NOMO-1 (cell line): ENCODE data around the gene ARAP1.

Source experiments
- DNase-seq, 2 experiments: peaks; one replicate each; lab custom pipeline; 2025; ENCODE audit not compliant: unreplicated experiment in 2 of 2; lab: John Stamatoyannopoulos, UW

Gene ARAP1

DNA sequence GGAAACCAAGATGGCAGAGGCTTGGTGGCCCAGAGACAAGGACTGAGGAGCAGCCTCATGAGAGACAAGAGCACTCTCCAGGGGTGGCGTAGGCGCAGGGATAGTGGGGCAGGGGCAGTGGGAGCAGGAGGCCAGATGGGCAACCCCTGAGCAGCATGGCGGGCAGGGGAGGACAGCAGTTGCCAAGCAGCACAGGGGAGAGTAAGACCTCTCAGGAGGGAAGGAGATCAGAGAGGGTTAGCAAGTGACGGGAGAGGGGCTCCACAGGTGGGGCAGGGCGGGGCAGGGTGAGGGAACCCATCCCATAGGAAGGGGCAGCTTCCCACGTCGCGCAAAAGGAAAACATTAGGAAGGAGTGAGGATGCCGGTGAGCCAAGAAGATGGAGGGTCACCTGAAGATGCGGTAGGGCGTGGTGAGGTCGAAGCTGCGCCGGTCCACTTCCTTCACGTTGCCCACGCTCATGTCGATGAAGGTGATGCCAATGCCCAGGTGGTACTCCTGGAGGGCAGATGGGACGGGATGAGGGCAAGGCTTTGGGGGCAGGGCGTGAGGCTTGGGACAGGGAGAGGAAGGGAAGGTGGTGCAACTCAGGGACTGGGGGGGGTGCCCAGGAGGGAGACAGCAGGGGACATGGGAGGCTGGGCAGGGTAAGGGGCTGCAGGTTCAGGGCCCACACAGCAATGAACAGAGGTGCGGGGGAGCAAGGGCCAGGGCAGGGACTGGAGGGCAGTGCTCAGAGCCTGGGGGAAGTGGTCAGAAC lies 42.5 kb downstream of the ARAP1 start:
- DNase-seq: no peak

DNA sequence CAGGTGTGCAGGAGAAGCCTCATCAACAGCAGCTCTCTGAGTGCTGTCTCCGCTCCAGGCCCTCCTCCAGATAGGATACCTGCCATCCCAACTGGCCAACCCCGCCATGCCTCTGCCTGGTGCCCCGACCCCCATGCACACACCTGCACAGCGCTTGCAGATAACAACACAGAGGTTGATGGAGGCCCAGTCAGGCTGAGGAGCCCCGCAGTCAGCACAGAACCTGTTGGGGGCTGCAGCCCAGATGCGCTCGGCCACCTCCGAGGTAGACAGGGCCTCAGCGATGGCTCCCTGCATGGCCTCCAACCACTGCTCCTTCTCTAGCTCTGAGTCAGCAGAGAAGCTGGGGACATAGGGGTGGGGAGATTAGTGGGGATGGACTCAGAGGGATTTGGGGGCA lies 45.2 kb downstream of the ARAP1 start:
- no peak for DNase-seq

DNA sequence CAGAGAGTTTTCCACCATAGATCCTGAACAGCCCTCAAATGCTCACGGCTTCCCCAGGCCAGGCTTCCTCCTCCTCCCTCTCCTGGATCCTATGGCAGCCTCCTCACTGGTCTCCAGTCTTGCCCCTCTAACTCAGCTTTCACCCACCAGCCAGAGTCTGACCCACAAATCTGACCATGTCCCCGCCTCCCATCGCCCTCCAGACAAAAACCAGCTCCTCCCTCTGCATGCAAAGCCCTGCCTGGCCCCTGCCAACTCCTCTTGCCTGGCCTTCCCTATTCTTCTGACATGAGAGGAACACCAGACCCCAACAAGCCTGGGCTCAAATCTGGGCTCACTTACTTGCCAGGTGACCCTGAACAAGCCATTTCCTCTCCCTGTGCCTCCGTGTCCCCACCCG lies 45.6 kb downstream of the ARAP1 start:
- DNase-seq: no peak

DNA sequence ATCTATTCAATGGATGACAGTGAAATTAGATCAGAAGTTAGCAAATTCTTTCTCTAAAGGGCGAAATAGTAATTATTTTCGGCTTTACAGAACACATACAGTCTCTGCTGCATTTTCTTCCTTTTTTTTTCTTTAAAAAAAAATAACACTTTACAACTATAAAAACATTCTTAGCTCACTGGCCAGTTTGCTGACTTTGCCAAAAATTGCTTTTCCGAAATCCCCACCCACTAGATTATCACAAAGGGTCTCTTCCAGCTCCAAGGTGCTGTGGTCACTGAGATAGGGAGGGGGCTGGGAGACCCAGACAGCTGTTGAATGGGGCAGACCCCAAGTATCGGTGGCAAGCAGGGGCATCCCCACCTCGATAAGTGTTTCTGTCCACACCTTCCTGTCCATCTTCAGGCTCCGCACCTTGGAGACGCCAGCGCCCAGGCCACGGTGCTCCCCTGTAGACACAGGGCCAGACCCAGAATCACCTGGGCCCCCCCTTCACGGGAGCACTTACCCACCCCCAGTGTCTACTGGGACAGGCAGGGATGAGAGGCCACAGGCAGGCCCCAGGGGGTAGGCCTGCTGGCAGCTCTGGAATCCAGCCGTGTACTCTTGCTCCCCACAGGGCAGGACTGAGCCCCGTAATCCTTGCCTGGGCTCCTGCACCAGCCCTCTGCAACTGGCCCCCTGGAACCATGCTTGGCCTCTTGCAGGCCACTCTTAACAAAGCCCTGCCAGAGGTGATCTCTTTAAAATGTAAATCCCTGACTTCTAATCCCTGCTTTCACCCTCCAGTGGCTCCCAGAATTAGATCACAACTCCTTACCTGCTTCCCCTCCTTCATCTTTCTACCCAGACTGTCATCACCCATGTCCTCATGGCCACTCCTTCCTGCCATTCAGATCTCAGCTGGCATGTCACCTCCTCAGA lies 46.5 kb downstream of the ARAP1 start:
- DNase-seq: no peak

DNA sequence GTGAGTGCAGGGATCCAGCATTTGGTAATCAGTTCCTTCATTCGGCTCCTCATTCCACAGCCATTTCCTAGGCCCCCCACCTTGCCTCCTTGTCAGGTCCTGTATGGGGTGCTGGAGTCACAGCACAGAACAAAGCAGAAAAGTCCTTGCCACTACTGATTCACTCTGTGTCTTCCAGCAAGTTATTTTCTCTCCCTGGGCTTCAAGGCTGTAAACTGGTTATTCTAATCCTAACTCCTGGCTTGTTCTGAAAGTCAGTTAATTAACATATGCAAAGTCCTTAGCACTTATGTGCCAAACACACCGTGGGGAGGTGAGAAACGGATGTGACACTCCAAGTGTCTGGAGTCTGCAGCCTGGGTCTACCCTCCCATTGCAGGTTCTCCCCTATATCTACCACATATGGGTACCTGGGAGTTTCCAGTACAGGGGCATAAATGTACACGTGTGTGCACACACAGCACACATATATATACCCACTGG lies 47.4 kb downstream of the ARAP1 start:
- no peak for DNase-seq

DNA sequence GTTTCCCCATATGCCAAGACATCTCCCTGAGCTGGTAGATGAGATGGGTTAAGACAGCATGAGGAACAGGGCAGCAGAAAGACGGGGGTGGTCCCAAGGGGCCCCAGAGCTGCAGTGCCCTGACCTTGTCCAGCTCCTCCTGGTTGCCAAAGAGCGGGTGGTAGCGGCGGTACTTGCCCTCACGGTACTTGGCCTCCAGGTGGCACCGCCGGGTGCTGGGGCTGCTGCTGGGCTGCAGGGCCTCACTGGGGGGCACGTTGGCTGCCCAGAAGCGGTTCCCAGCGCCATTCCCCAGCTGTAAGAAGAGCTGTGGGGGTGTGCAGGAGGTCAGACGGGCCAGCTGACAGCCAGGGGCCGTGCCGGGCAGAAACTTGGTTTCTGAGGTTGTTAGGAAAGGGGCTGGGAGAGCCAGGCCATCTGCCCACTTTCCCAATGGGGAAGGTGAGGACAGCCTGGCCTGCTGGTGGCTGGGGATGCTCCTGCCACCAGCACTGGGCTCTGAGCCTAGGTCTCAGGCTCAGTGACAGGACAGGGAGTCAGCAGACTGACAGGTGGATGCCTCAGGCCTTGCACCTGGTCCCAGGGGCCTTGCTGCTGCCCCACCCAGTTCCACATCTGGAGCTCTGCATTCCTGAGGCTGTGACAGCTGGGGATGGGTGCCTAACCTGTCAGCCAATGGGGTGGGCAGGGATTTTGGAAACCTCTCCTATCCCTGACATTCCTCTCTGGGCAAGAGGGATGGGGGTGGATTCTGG lies 48.0 kb downstream of the ARAP1 start:
- DNase-seq: no peak

DNA sequence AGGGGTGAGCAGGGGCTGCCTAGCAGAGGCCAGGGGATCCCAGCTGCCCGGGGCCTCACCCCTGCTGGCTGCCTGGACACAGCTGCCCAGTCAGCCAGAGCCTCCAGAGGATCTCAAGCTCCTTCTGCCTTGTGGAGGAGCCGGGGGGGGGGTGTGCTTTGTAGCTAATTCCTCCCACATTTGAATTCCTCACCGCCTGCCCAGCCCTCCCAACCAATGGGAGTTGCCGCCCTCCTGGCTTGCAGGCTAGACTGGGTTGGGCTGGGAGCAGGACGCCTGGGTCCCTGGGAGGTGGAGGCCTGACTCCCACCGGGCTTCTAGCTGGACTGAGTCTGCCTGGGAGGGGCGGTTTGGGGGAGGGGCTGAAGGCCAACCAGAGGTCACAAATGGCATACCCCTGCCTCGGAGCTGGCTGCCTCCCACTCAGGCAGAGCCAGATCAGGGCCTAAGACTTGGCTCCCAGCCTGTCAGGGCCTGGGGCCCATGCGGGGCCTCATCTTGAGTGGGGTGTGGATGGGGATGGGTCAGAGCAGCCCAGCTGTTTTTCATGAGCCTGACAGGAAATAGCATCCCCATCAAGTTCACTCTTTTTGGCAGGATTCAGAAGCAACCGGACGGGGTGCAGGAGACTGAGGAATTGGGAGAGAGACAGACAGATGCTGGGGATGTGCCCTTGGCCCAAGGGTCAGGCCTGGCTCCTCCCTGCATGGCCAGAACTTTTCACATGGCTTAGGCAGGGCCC lies 48.8 kb downstream of the ARAP1 start:
- DNase-seq: no peak

DNA sequence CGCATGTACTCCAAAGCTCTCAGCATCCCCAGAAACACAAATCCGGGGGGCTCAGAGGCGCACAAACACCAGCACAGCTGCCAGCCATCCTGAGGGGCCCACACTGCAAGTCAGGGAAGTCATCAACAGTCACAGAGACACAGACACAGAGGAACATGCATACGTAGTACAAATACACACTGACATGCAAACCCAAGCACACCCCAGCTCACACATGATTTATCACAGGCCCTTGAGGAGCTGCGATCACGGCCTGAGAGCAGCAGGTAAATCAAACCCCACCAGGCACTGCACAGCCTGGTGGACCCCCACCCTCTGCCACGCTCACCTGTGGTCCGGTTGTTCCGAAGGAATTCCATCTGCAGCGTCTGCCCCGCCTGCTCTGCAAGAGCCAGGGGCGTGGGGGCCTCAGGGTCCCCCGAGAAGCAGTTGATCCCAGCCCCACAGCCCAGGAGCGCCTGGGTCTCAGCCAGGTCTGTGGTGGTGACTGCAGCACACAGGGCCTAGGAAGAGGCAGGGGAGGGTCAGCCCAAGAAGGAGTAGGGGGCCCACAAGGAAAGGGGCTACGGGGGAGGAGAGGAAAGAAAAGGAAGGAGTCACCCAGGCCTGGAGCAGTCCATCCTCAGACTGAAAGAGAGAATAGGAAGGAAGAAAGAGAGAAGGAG lies 49.5 kb downstream of the ARAP1 start:
- DNase-seq: no peak

DNA sequence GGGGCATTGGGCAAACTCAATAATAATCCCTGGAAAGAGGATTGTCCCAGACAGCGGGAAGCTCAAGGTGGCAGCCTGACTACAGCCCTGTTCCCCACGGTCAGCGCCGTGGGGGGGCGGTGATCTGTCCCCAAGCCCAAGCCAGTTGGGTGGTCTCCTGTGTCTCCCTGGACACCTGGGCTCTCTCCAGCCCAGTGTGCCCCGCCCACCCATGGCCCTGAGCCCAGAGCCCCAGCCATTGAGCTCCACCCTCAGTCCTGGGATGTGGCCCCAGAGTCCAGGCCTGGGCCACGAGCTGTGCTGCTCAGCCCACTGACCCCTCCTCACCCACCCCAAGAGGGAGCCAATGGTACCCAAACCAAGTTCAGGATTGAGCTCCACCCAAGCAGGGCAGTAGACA lies 50.1 kb downstream of the ARAP1 start:
- no peak for DNase-seq

DNA sequence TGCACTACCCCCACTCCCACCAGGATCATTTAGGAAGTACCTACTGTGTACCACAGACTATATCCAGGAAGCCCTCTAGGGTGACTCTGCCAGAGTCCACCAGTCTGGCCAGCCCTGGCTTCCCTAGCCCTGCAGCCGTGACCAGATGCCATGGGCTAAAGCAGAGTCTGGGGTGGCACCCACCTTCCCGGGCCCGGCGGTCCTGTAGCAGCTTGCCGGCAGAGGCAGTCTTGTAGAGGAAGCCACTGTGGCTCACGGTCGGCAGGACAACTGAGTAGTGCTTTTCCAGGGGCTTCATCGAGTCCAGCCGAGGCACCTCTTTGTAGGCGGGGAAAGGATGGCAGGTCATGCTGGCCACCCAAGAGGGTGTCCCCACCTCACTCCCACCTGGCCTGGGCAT lies 50.7 kb downstream of the ARAP1 start:
- DNase-seq: no peak

DNA sequence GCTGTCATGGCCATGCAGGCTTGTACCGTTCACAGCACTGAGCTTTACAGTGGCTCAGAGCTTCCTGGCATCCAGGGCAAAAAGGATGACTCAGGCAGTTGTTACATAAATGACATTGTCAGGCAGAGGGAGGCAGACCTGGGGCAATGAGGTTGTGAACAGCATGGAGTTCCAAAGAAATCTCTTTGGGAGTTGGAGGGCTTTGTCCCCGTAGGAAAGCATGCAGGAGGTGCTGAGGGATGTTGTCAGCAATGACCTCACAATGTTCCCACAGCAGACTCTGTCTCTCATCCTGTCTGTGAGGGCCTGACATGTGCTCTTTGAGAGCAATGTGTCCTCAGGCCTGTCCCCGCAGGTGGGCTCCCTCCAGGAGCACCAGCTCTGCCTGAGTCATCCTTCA lies 52.1 kb downstream of the ARAP1 start:
- DNase-seq: no peak

DNA sequence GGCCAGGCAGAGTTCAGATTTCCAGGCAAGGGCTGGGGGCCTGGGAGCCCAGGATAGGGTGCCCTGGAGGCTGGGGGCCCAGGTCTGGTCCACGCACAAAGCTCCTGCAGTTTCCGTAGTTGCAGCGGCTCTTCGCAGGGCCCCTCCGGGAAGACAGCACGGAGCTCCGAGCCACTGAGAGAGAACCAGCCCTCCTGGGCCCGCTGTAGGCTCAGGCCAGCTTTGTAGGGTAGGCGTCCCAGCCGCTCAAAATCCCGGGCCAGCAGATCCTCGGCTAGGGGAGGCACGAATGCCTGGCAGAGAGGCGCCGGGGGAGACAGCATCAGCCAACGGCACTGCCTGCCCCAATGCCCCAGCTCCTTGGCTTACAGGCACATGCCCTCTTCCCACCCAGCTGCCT lies 54.4 kb downstream of the ARAP1 start:
- DNase-seq: no peak

DNA sequence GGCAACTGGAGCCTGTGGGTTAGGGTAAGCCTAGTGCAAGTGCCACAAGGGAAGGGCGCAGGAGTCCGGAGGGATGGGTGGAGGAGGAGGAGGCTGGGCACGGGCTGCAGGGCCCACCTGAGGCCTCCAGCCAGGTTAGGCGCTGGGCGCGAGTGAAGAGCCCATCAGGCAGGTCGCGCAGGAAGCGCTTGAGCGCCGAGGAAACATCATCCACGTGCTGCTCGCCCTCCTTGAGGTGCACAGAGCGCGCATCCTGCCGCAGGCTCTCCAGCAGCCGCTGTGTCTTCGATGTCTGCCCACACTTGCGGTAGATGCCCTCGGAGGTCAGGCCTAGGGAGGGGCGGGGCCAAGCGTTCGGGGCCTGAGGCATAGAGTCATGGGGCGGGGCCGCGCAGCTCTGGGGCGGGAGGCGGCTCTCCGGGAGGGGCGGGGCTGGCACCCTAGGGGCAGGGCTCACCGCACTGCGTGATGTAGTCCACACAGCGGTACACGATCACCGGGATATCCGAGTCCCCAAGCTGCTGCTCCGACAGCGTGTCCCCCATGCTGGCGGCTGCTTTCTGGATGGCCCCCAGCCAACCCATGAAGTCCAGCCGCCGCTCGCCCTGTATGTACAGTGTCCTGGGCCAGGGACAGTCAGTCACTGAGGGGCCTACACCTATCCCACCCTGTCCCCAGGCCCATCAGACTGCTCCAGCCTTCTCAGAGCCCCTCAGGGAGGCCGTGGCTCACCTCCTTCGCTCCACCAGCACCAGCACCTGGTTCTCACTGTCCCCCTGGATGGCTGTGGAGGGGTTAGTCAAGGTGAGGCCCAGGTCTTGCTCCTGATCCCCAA lies 55.1 kb downstream of the ARAP1 start:
- DNase-seq: no peak

DNA sequence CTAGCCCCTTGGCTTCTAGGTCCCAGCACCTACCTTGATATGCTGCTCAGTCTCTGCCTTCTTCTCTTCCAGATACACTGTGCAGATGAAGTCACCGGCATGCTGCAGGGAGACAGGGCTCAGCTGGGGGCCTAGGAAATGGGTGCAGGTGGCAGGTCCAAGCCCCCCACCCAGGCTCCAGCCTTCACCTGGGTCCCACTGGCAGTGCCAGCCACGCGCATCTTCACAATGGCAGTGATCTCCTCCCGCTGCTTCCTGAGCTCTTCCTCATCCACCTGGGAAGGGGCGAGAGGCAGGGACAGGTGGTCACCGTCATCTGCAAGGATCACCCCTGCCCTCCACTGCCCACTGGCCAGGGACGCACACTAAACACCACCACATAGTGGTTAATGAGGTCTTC lies 56.9 kb downstream of the ARAP1 start:
- DNase-seq: no peak

DNA sequence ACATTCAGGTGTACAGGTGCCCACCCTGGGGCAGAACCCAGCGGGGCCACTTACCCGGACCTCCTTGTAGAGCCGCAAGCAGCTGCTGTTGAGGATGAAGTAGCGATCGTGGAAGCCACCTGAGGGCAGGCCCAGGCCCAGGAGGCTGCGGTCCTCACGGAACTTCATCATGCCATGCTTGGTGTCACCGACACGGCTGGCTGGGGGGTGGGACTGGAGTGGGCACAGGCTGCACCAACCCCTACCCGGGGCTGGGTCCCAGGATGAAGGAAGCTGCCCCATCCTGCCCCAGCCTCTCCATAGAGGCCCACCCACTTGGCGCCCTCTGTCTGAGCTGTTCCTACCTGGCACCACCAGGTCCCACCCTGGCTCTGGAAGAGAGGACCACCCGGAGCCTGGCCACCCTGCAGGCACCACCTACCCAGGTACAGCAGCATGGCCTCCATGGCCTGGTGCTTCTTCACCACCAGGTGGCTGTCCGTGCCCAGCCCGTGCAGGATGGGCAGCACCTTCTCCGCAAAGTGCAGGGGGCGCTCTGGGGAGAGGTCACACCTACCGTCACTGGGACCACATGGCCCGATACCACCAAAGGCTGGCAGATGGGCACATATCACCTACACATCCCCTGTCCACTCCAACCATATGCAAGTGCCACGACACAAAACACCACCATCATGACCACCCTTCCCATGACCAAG lies 58.8 kb downstream of the ARAP1 start:
- no peak for DNase-seq

DNA sequence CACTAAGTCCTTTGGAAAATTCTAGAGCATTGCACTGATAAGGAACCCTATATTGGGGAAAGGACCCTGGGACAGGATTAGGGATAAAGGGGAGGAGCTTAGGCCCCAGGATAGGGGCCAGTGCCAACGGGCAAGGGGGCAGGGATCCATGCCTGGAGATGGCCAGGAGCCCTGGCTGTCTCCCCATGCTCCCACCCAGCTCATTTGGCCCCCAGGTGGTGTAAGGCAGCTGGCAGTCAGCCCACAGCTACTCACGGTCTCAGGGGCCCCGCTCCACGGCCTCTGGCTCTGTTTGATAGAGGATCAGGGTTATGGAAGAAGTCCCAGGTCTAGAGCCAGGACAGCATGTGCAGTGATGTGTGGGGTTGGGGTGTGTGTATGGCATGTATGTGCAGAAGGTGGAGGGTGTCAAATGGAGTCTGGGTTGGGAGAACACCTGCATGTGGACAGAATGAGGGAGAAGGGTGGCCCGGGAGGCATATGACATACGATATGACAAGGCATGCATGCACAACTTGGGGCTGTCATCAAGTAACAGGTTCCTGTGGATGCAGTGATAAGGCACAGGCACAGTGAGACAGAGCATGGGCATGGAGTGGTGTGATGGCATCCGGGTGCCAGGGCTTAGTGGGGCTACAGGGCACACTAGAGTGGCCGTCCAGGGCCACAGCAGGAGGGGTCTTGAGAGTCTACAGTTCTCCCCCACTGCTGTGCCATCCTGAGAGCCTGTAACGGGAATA lies 59.5 kb downstream of the ARAP1 start:
- no peak for DNase-seq

DNA sequence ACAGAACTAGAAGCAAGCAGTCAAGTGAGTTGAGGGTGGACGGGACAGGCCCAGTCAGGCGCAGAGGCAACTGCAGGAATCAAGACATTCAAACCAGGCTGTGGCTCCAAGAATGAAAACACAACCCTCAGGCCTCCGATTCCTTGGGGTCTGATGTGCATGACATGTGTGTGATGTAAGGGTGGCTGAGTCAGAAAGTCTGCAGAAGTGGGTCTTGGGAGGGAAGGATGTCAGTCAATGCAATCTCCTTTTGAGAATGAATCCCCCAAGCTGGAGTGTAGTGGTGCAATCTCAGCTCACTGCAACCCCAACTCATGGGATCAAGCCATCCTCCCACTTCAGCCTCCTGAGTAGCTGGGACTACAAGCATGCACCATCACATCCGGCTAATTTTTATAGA lies 62.0 kb downstream of the ARAP1 start:
- no peak for DNase-seq

DNA sequence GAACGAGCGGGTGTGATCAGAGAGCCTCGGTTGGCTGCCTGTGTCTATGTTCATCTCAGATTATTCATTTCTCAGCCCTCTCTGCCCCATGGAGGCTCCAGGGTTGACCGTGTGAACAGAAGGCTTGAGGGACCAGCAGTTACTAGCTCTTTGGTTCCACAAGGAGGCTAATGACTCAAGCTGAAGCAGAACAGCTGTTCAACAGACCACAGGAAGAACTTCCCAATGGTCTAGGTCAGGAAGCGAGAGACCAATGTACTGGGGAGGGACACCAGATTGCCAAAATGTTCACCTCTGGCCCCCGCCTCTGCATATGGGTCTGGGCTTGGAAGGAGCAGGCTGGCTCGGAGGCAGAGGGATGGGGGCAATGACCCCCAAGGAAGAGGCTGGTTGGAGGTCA lies 63.3 kb downstream of the ARAP1 start:
- no peak for DNase-seq
